GM19324 (cell line): Measurements from ENCODE around the gene LCP1.
"Not testable (repeated sequence)": the region's sequence is repeated elsewhere in the genome, so short reads cannot be mapped to it uniquely, and the experiment has no call there.

ENCODE experiments used
- ATAC-seq: cut with Tn5 transposase; IDR thresholded peaks from one replicate; pipeline ENCODE4 v1.9.1; 2021; ENCODE audit warnings: mild to moderate bottlenecking, moderate library complexity; ENCODE audit not compliant: unreplicated experiment, low FRiP score

The LCP1 gene

DNA sequence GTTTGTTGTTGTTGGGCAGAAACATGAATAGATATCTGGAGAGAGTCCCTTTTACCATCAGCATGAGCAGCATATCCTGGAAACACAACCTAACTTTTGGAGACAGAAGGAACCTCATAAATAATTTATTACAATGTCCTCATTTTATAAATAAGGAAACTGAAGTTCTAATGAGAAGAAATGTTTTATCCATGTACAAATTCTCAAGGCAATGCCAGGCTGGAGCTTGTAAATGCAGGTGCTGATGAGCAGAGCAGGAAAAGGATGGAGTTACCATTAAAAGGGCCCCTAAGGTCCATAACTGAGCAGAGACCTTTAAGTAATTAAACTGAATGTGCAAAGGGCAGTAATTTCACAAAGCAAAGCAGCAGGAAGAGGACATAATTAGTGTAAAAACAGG, 17.3 kb downstream of the LCP1 start:
- no peak for ATAC-seq

DNA sequence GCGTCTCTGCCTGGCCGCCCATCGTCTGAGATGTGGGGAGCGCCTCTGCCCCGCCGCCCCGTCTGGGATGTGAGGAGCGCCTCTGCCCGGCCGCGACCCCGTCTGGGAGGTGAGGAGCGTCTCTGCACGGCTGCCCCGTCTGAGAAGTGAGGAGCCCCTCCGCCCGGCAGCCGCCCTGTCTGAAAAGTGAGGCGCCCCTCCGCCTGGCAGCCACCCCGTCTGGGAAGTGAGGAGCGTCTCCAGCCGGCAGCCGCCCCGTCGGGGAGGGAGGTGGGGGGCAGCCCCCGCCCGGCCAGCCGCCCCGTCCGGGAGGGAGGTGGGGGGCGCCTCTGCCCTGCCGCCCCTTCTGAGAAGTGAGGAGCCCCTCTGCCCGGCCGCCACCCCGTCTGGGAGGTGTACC, 19.2 kb downstream of the LCP1 start:
- ATAC-seq = not testable (repeated sequence)

DNA sequence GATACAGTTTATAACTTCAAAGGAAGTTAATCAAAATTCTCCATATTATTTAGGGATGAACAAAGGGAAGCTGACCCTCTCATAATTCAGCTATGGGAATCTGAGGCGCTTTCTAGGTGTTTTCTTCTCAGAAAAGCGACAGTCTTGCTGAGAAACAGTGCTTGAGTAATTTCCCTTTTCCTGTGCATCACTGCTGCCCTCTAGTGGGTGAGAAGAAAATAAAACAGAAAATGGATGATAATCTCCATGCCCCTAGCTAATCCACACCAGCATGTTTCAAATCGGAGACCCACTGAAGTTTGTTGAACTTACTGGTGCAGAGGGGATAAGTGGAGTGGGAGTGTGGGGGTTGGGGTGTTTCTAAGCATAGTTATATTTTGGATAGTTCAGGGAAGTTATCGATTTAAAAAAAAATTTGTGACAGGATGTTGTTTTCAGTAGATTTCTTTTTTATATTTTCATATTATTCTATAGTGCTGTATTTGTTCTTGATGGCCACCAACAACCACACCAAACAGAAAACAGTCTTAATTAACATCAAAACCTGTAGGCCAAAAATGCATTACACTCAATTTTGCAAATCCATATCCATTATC, 21.4 kb downstream of the LCP1 start:
- ATAC-seq = no peak

DNA sequence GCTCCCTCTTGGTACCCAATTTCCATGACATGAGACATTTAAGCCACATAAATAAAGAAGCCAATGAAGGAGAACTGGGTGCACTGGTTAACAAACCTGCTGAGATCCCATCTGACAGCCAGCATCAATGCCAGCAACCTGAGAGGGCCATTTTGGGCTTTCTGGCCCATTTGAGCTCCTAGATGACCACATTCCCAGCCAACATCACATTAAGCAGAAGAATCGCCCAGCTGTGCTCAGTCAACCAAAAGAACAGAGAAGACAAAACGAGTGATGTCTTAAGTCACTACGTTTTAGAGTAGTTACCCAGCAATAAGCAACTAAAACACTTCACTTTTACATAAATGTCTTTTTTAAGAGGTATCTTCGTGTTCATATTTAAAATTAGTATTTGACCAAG, 21.9 kb downstream of the LCP1 start:
- no peak for ATAC-seq

DNA sequence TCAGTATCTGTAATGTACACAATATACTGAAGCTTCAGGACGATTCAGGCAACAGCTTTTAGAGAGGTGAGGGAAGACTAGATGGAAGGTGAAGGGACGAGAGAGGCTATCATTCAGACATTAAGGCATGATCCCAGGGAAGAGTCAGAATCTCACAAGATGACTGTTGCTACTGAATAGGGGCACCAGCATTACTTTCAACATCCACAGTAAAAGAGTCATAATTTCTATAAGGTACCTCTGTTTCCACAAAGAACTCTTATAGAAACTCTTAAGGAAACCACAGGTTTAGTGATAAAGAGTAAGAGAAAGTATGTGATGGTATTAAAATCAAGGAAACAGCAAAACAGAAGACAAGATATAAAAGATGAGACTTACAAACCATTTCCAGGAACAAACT, 23.0 kb downstream of the LCP1 start:
- ATAC-seq = no peak

DNA sequence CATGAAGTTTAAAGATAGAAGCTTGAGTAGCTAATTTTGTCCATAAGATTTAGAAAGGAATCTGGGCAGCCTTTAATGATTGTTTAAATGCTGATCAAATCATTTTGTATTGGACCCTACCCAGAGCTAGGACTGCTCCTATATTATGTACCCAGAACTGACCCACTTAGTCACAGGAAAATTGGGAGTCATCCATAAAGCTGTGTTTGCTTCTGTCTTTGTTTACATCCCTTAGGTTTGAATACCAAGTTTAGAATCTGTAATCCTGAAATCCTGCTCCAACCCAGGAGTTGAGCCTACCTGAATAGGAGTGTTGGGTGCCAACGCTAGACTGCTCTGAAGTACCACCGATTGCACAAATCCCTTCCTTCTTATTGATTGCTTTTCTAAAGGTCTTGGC, 23.8 kb downstream of the LCP1 start:
- ATAC-seq = no peak

DNA sequence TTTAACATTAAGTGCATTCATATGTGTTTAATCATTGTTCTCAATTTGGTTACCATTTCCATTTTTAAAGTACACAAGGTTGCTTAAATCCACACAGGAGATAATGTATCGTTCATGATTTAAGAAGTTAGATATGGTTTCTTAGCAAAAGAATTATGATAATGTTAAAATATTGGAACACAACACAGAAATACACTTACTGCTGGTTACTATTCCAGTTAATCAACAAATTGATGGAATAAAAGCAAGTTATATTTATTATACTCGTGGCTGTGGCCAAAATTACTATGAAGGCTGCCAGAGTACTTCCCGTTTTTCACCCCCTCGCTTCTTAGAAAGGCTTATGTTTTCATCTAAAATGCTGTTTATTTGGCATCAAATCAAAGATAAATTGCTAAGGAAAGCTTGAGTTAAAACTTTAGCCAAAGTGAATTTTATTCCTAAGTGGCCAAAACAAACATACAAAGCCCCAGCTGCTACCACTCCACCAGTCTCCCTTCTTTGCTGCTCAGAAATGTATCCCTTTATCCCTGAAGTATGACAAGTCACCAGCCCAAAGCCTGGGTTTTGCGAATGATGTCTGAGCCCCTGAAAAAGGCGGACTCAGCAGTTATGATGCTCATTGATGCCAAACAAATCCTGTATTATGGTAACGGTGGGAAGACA, 27.7 kb downstream of the LCP1 start:
- ATAC-seq = no peak

DNA sequence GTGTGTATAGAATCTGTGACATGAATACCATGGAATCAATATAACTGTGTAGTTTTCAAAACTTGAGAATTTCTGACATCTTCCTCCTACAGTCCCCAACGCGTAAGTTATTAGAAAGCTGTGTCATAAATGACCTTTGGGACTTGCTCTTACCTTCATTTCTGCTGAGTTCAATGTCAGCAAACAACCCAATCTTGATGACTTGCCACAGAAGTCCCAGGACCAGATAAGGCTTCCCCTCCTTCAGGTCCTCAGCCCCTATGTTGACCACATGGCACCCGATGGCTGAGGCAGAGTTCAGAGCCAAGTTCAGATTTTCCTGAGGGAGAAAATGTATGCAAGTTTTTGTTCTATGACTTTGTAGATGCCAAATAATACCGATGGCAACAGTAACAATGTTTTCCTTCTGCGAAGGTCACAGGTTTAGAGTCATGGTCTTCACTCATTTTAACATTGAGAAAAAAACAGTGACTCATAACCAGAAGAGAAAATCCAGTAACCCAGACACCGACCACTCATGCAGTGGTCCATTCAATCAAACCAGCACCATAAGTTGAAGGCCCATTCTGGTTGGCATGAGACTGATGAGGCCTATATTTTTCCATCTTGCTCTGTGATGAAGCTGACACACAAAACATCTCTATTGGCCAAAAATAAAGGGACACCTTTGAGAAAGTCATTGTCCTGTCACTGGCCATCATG, 29.2 kb downstream of the LCP1 start:
- ATAC-seq = no peak

DNA sequence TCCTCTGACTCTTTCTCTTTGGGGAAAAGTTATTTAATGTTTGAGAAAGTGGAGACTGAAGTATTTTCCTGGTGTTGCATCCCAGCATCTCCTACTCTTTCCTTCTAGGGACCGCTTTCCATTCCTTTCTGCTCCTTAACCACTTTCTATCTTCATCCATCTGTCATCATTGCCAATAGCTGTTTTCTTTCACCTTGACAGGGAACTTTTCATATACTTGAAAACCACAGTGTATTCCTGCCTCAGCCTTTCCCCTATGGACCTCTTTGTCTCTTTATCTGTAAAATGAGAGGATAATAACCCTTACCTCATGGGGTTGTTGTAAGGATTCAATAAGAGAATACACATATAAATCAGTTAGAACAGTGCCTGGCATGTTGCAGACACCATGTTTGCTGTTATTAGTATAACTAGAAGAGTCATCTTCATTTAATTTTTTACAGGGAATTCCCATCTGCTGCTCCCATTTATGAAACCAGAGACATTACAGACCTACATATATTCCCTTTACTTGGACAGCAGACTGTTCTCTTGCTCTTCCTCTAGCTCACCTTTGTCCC, 31.8 kb downstream of the LCP1 start:
- no peak for ATAC-seq

DNA sequence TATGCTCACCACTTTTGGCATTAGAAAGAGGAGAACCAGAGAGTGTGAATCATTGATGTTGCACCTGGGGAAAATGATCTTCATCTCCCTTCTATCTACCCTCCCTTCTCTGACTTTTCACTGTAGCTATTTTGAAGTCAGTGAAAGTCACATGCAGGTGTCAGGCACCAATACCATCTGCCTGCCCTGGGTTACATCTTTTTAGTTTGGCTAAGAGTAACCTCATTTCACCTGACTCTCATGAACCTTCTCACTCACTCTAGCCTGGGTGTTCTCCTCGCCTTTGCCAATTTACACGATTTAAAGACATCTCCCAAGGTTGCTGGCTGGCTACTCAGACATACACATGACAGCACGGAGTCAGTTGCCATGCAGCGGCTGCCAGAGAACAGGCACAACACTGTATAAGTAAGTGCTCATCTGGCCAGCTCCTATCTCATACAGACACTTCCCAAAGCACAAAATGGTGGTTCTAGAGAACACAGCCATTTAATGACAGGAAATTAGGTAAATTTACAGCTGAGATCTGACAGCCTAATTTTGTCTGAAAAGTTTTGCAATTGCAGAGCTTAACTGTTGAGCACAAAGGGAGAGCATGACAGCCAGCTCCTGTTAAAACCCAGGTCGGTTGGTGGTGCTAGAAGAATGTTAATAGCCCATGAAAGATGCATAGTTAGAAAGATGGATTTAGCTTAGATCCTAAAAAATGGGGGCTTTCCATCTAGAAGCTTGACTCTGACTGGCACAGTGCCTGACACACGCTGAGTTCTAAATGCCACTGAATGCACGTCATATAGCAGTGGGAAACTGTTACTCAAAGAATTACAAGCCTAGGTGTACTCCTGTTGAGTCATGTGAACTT, 32.5 kb downstream of the LCP1 start:
- no peak for ATAC-seq

DNA sequence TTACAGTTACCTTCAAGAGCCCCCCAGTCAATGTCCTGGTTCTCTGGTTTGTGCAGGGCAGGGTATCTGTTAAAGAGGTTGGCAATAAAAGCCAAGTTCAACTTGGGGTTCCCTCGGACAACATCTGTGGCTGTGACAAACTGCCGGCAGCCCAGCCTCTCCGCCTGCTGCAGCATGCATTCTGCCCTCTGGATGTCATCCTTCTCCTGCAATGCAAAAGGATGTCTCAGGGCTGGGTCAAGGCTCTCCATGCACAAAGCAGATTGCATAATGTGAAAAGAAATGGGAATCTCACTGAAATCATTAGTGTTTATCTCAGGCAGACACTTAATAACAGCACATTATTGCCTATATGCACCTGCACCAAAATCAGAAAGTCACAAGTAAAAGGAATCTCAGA, 35.1 kb downstream of the LCP1 start:
- no peak for ATAC-seq

DNA sequence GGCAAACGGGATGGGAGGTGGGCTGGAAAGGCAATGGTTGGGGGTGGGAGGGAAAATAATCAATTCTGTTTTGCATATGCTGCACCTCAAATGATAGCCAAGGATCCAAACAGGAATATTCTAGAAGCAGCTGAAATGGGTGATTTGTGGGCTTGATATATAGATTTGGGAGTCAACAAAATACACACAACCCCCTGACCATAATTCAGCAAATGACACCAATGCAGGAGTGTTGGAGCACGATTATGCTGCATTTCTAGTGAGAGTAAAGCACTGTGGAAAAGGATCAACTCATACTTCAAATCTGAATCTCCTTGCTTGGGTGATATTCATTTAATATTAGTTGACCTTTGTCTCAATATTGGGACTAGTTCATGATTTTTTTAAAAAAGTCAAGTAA, 36.0 kb downstream of the LCP1 start:
- no peak for ATAC-seq

DNA sequence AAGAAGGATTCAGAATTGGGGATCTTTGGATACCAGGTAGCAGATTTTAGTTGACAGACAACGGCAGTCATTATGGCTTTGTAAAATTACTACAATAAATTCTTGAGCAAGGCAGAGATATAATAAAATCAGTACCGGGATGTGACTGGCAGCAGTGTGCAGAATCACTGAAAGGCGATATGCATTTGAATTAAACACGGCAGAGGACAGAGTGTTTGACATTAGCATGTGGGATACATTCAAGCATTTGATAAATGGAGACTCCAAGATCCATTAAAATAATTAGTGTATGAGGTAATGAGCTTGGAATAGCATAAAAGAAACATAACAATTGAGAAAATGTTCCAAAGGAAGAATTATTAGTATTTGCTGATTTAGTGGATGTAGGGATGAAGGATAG, 36.8 kb downstream of the LCP1 start:
- no peak for ATAC-seq

DNA sequence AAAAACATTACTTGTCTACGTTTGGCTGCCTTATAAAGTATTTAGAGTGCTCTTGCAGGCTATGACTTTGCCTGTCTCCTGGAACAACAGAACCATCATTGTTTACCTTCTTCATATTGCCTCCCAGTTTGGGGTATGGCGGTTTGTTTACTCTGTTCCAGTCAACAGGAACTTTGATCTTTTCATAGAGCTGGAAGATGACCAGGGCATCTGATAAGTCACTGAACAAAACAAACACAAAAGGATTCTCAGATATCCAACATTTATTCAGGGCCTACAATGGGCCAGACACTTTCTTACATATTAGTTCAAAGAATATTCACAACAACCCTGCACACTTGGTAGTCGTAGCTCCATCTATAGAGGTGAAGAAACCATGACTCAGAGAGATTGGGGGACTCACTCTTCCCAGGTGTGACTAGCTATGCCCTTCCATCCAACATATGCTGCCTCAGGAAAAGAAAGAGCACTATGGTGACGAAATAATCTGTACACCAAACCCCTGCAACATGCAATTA, 38.7 kb downstream of the LCP1 start:
- no peak for ATAC-seq

DNA sequence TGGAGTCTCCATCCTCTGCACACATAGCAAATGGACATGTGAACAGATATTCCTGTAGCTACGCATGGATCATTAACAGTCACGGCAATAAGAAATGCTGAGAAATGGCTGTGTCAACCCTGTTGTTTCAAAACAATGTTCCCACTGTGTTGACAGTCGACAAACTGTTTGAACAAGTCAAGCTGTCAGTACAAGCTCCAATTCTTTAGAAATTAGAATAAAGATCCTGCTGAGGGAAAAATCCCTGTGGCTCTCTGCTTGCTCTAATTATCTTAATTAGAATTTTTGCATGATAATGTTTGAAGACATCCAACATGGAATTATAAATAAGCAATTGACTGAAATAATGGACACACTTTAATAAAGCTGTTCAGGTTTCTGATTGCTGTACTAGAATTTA, 39.2 kb downstream of the LCP1 start:
- no peak for ATAC-seq

DNA sequence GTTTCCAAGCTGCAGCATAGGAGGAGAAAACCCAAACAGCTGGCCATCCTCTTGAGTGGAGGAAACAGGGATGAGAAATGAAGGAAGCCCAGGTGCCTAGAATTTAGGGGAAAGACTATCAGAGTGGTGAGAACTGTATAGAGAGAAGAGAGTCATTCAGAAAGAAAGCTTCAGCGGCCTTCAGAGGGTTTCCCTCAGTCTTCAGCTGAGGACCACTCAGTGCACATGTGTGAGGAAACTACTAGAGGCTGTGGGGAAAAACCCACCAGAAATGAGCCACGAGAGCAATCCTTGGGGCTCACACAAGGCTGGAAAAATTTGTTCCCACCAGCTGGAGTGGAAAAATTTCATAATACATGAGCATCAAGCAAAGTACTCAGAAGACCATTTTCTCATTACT, 41.9 kb downstream of the LCP1 start:
- no peak for ATAC-seq

DNA sequence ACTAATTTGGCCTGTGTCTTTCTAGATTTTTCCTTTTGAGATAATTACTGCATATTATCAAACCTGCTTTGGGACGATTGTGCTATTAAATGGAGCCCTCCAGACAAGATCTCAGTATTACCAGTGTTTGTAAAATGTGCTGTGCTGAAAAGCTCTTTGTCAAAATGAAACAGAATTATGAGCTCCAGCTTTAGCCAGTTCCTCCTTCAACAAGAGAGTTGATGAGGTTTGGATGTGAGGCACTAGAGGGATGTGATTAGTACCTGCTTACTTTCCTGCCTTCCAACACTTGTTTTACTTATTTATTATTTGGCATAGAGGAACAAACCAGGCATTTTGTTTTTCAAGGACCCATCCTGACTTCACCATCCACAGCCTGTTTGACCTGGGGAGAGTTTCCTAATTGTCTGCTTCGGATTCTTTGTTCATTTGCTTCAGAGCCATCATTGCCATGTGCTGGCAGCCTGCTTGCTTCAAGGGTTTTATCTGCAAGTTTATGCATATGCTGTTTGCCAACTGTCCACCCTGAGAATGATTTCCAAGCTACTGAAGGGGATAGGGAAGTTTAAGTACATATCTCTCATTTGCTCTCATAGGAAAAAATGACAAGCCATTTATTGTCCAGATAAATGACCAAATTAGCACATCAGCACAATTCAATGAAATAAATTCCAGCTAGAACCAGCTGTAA, 44.2 kb downstream of the LCP1 start:
- no peak for ATAC-seq

DNA sequence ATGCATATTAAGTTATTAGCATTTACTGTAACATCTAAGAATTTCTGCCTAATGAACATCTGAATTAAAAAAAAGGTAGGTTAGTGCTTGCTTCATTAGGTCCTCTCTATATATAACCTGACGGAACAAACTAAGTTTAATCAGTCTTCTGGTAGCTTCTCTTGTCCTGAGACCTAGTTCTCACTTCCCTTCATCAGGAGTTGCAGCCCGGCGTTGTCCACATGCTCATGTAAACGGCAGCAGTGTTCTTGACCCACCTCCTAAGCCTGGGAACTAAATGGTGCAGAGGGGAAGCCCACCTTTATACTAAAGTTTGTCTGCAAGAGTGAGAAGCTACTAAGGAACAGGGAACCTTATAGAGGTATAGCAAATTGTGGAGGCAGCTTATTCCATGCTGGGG, 45.3 kb downstream of the LCP1 start:
- no peak for ATAC-seq

DNA sequence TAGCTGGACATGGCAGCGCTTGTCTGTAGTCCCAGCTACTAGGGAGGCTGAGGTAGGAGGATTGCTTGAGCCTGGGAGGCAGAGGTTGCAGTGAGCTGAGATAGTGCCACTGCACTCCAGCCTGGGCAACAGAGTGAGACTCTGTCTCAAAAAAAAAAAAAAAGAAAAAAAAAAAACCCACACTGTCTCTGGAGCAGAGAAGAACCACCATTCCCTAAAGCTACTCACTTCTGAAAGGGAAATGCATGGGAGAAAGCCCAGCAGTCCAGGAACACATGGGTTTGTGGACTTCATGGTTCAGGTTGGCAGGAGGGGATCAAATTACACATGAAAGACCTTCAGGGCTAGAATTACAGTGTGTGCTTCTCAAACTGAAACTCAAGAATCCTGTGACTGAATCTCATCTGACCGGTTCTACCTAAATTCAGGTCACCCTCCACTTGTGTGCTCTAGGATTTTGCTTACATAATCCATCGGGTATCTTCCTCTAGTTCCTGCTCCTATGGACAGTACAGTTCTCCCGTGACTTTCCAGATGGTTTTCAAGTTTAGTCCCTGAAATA, 46.9 kb downstream of the LCP1 start:
- ATAC-seq = no peak

DNA sequence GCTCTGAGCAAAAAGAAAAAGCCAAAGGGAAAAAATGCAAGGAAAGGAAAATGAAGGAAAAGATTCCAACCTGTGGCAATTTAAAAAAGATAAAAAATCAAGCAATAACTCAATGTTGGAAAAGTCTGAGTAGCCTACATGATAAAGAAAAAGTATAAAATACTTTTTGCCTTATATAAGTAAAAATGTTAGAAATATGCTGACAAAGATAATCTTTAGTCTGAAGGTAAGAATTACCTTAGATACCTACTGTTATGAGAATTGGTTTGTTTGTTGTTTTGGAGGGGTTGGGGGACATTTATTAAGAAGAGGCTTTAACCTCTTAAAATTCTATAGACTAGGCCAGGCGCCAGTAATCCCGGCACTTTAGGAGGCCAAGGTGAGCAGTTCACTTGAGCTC, 47.5 kb downstream of the LCP1 start:
- ATAC-seq = no peak
